NCI-H146 treated with DMSO at 0.1 percent for 48 hours (cell line): ENCODE measurements around the gene AP3S1.
"Not testable (repeated sequence)": the region's sequence is repeated elsewhere in the genome, so short reads cannot be mapped to it uniquely, and the experiment has no call there.

Source experiments
- DNase-seq: peaks from one replicate; lab custom pipeline; 2025; ENCODE audit not compliant: unreplicated experiment; lab: John Stamatoyannopoulos, UW

The AP3S1 gene

GRCh38 chr5:115841382-115842088 lies at the start of gene AP3S1, which contains the start of gene ATG12:
TSS of gene AP3S1 (plus strand) at chr5:115841935. CDS start at chr5:115842038, 103 bp downstream.
TSS of gene ATG12 (minus strand) at chr5:115841565. CDS start at chr5:115841552, 13 bp downstream.
- DNase-seq = peak; percentile 69

- DNase-seq = no peak
These were observed 46.0 kb upstream of the AP3S1 start for GRCh38 chr5:115795700-115796099.

GRCh38 chr5:115796656-115797055 lies 45.1 kb upstream of the AP3S1 start:
- no peak for DNase-seq

- DNase-seq = no peak
These were observed 43.5 kb upstream of the AP3S1 start for GRCh38 chr5:115798252-115798651.

- DNase-seq = no peak
These were observed 41.6 kb upstream of the AP3S1 start for GRCh38 chr5:115800108-115800507.

- no peak for DNase-seq
These were observed 40.6 kb upstream of the AP3S1 start for GRCh38 chr5:115801152-115801551.

- DNase-seq = no peak
These were observed 39.8 kb upstream of the AP3S1 start for GRCh38 chr5:115801984-115802383.

GRCh38 chr5:115806986-115807653 lies 34.6 kb upstream of the AP3S1 start:
- no peak for DNase-seq

- DNase-seq = no peak
These were observed 34.1 kb upstream of the AP3S1 start for GRCh38 chr5:115807654-115808052.

- not testable (repeated sequence) for DNase-seq
These were observed 33.7 kb upstream of the AP3S1 start for GRCh38 chr5:115808066-115808465.

GRCh38 chr5:115809946-115810345 lies 31.8 kb upstream of the AP3S1 start:
- no peak for DNase-seq

- no peak for DNase-seq
These were observed 31.0 kb upstream of the AP3S1 start for GRCh38 chr5:115810761-115811160.

GRCh38 chr5:115811406-115811805 lies 30.3 kb upstream of the AP3S1 start:
- DNase-seq = no peak

- no peak for DNase-seq
These were observed 29.4 kb upstream of the AP3S1 start for GRCh38 chr5:115812372-115812771.

GRCh38 chr5:115813719-115814118 lies 28.0 kb upstream of the AP3S1 start:
- no peak for DNase-seq

- no peak for DNase-seq
These were observed 26.6 kb upstream of the AP3S1 start for GRCh38 chr5:115815006-115815692.

- peak; percentile 4 for DNase-seq
These were observed 26.0 kb upstream of the AP3S1 start for GRCh38 chr5:115815693-115816225.

- DNase-seq = peak; percentile 51
These were observed 25.3 kb upstream of the AP3S1 start, which contains the start of gene CDO1 for GRCh38 chr5:115816226-115817081. TSS of gene CDO1 (minus strand) at chr5:115816659. CDS start at chr5:115816397, 262 bp downstream.

- DNase-seq = no peak
These were observed 24.3 kb upstream of the AP3S1 start for GRCh38 chr5:115817386-115817785.

GRCh38 chr5:115818821-115819220 lies 22.9 kb upstream of the AP3S1 start:
- peak; percentile 27 for DNase-seq

GRCh38 chr5:115820846-115821245 lies 20.9 kb upstream of the AP3S1 start:
- no peak for DNase-seq
